Nephron (organoid): Measurements from ENCODE around the gene EYA3.
A peak's percentile ranks its signal among the peaks of the same experiment; 100 is the strongest.

Experiments used
- H3K27ac Mint-ChIP-seq, 3 experiments: 2 replicates each; pipeline ENCODE4 v1.8.0; 2020; ENCODE audit warnings: mixed read lengths in 3 of 3, mild to moderate bottlenecking in 2 of 3, moderate library complexity in 1 of 3
- H3K27me3 Mint-ChIP-seq: 2 replicates; pipeline ENCODE4 v1.8.0; 2021; ENCODE audit warnings: low read depth, mild to moderate bottlenecking, moderate library complexity, mixed read lengths
- H3K36me3 Mint-ChIP-seq: 2 replicates; pipeline ENCODE4 v1.8.0; 2020; ENCODE audit warnings: low read depth, mixed read lengths
- H3K4me1 Mint-ChIP-seq: 2 replicates; pipeline ENCODE4 v1.8.0; 2020; ENCODE audit warnings: mixed read lengths
- H3K4me3 Mint-ChIP-seq, 3 experiments: 2 replicates each; pipeline ENCODE4 v1.8.0; 2020; ENCODE audit warnings: mild to moderate bottlenecking in 3 of 3, mixed read lengths in 3 of 3, moderate library complexity in 2 of 3
- H3K9me3 Mint-ChIP-seq: 2 replicates; pipeline ENCODE4 v1.8.0; 2020; ENCODE audit warnings: mixed read lengths
- CTCF ChIP-seq, 3 experiments: fragments of 200-600 bp; sonication (generic); IDR thresholded peaks; one replicate each; pipeline ENCODE4 v1.5.0; 2021; ENCODE audit warnings: antibody characterized with exemption in 3 of 3; ENCODE audit not compliant: unreplicated experiment in 3 of 3

EYA3 gene

DNA sequence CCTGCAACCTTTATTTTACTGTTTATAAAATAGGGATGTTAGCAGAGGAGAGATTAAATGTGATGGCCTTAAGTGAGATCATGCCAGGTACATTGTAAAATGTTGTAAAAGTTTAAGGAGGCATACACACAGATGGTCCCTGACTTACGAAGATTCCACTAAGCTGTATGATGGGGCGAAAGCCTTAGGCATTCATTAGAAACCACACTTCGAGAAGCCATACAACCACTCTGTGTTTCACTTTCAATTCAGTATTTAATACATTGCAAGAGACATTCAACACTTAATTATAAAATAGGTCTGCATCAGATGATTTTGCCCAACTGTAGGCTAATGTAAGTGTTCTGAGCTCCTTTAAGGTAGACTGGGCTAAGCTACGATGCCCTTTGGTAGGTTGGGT is 149.9 kb downstream of the EYA3 start:
- no peak overlapping the region for H3K27ac Mint-ChIP-seq
- H3K4me1 Mint-ChIP-seq, result peaks cover 8% of the 10 kb centered on the region
- H3K9me3 Mint-ChIP-seq, result no peaks in the 10 kb centered on the region
- H3K27me3 Mint-ChIP-seq, result peaks cover 30% of the 10 kb centered on the region
- H3K36me3 Mint-ChIP-seq, result no peaks in the 10 kb centered on the region
- H3K4me3 Mint-ChIP-seq, result no peak overlapping the region
- no peak for TF ChIP-seq CTCF (IDR thresholded peaks at IDR 0.05; ENCODE audit: unreplicated experiment in 3 of 3)

GRCh38 chr1:27937524-27937836 is 150.9 kb downstream of the EYA3 start:
- Mint-ChIP-seq H3K36me3 (no peaks in the 10 kb centered on the region), H3K4me3 (no peak overlapping the region), H3K27ac (no peak overlapping the region), H3K27me3 (peaks cover 30% of the 10 kb centered on the region), H3K9me3 (no peaks in the 10 kb centered on the region), H3K4me1 (peaks cover 8% of the 10 kb centered on the region)
- TF ChIP-seq CTCF (IDR thresholded peaks at IDR 0.05; ENCODE audit: unreplicated experiment in 3 of 3), result no peak

DNA sequence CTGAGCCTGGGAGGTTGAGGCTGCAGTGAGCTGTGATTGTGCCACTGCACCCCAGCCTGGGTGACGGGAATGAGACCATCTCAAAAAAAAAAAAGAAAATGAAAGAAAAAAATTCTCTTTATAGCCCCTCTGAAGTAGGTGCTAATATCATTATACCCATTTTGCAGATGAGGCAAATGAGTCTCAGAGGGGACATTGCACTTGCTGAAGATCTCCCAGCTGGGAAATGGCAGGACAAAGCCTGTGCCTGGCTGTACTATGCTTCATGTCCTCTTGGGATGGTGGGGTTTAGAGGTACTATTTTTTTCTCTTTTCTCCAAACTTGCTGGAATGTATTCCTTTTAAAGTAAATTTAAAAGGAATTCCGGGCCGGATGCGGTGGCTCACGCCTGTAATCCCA is 152.0 kb downstream of the EYA3 start:
- Mint-ChIP-seq H3K4me3 (no peak overlapping the region), H3K36me3 (no peaks in the 10 kb centered on the region), H3K27me3 (peaks cover 34% of the 10 kb centered on the region), H3K27ac (no peak overlapping the region), H3K9me3 (no peaks in the 10 kb centered on the region), H3K4me1 (peaks cover 8% of the 10 kb centered on the region)
- TF ChIP-seq CTCF (IDR thresholded peaks at IDR 0.05; ENCODE audit: unreplicated experiment in 3 of 3), result no peak

DNA sequence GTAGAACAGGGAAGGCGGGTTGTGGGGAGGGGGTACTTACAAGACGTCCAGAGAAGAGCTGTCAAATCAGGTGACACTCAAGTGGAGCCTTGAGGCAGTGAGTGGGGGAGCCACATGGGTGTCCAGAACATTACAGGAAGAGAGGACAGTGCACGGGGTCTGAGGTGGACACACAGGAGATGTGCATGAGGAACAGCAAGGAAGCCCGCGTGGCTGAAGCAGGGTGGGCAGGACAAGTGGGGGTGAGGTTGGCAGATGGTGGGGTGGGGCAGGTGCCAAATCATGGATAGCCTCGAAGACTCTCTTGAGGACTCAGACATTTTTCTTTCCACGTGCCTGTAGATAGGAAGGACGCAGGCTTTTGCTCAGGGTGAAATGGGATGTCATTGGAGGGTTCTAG is 152.7 kb downstream of the EYA3 start:
- TF ChIP-seq CTCF (IDR thresholded peaks at IDR 0.05; ENCODE audit: unreplicated experiment in 3 of 3), result no peak
- H3K27me3 Mint-ChIP-seq, result peaks cover 34% of the 10 kb centered on the region
- peaks cover 8% of the 10 kb centered on the region for H3K4me1 Mint-ChIP-seq

GRCh38 chr1:27934818-27935549 is 153.4 kb downstream of the EYA3 start, which contains the start of gene SMPDL3B:
Gene SMPDL3B, plus strand, starts transcription at chr1:27935000. Its CDS starts 184 bp downstream, at chr1:27935184.
- TF ChIP-seq CTCF (IDR thresholded peaks at IDR 0.05; ENCODE audit: unreplicated experiment in 3 of 3), result peak in 2 of 3 experiments; percentile 7 to 23
- H3K9me3 Mint-ChIP-seq, result no peaks in the 10 kb centered on the region
- H3K4me1 Mint-ChIP-seq, result peaks cover 8% of the 10 kb centered on the region
- H3K27me3 Mint-ChIP-seq, result peaks cover 38% of the 10 kb centered on the region
- peak within 1 kb of the TSS; percentile 65 to 77 (median 75) for H3K4me3 Mint-ChIP-seq
- peak within 1 kb of the TSS; percentile 25 to 32 (median 32) for H3K27ac Mint-ChIP-seq
- no peaks in the 10 kb centered on the region for H3K36me3 Mint-ChIP-seq

More for the DNA sequence above, 152.7 kb downstream of the EYA3 start:
- peak overlapping the region in 1 of 3 experiments; percentile 32 for H3K27ac Mint-ChIP-seq
- H3K4me3 Mint-ChIP-seq, result peak overlapping the region; percentile 65 to 77 (median 75)
- H3K36me3 Mint-ChIP-seq, result no peaks in the 10 kb centered on the region
- H3K9me3 Mint-ChIP-seq, result no peaks in the 10 kb centered on the region

DNA sequence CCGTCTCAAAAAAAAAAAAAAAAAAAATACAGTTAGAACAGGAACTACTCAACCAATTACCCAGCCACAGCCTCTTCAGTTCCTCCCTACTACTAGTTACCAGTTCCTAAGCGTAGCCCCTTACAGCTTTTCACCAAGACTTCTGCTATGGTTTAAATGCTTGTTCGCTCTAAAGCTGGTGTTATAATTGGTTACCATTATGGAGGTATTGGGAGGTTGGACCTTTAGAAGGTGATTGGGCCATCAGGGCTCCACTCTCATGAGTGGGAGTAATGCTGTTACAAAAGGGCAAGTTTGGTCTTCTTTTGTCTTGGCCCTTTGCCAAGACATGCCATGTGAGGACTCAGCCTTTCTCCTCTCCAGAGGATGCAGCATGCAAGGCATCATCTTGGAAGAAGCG is 156.7 kb downstream of the EYA3 start:
- Mint-ChIP-seq H3K27ac (no peak overlapping the region), H3K27me3 (peaks cover 35% of the 10 kb centered on the region), H3K9me3 (no peaks in the 10 kb centered on the region), H3K4me3 (no peak overlapping the region), H3K4me1 (peaks cover 8% of the 10 kb centered on the region), H3K36me3 (no peaks in the 10 kb centered on the region)
- TF ChIP-seq CTCF (IDR thresholded peaks at IDR 0.05; ENCODE audit: unreplicated experiment in 3 of 3), result no peak
